ENCODE measurements around the gene MRGPRX3.
A peak's percentile ranks its signal among the peaks of the same experiment; 100 is the strongest.

MRGPRX3 gene

DNA sequence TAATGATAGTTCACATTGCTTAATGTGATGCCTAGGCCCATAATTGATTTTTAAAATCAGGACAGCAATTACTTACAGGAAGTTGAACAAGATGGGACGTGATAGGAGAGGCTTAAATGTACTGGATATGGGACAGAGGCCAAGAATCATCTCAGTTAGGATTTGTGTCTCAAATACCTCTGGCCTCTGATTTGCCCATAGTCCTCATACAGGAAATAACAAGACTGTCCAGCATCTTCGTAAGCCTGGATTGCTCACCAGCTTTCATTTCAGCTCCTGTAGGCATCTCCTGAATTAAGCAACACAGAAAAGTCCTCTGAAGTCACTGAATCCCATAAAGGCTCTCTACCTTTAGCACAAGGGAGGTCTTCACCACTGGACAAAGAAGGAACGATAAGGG is at the start of gene MRGPRX3:
Gene MRGPRX3, plus strand, starts transcription at position 231 of the 400 bp plus-strand sequence. CDS start 4,632 bp downstream, outside the sequence.
- no peak within 1 kb of the TSS for H3K4me3 ChIP-seq (ENCODE audit: low read length in 2 of 2)
- no peaks in the 10 kb centered on the region for H3K4me1 ChIP-seq (ENCODE audit: control insufficient read depth in 2 of 2, insufficient read depth in 2 of 2, low read length in 2 of 2)
- no peak within 1 kb of the TSS for H3K27ac ChIP-seq (ENCODE audit: low read depth in 2 of 2, low read length in 2 of 2)
- no peaks in the 10 kb centered on the region for H3K9me3 ChIP-seq (ENCODE audit: control insufficient read depth in 2 of 2, low read length in 2 of 2)
- peaks cover 0 to 3% of the 10 kb centered on the region in 2 donors for H3K27me3 ChIP-seq (ENCODE audit: control insufficient read depth in 2 of 2, insufficient read depth in 2 of 2, low read length in 2 of 2)
- no peaks in the 10 kb centered on the region for H3K36me3 ChIP-seq (ENCODE audit: control insufficient read depth in 2 of 2, insufficient read depth in 2 of 2, low read length in 2 of 2)
- no peak within 1 kb of the TSS for H3K9ac ChIP-seq (ENCODE audit: low read depth in 1 of 2, low read length in 2 of 2)

DNA sequence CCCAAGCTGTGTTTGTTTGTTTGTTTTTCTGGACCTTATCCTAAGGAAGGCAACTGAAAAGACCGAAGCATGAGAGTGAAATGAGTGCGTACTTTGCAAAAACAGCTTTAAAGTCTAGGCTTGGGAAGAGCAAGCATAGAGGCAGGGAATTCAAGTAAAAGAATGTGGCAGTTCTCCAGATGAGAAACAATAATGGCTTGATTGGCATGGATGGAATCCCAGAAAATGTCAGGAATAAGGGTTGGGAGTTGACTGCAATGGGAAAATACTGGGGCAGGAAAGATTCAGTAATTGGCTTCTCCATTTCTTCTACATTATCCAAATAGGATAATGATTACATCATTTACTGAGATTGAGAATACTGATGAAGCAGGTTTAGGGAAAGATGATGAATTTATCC is 44.0 kb upstream of the MRGPRX3 start:
- no peak overlapping the region for H3K27ac ChIP-seq (ENCODE audit: low read depth in 2 of 2, low read length in 2 of 2)
- peaks cover 0 to under 1% of the 10 kb centered on the region in 2 donors for H3K4me1 ChIP-seq (ENCODE audit: control insufficient read depth in 2 of 2, insufficient read depth in 2 of 2, low read length in 2 of 2)
- peaks cover 28 to 34% of the 10 kb centered on the region in 2 donors for H3K36me3 ChIP-seq (ENCODE audit: control insufficient read depth in 2 of 2, insufficient read depth in 2 of 2, low read length in 2 of 2)
- H3K9me3 ChIP-seq (ENCODE audit: control insufficient read depth in 2 of 2, low read length in 2 of 2) = no peaks in the 10 kb centered on the region
- no peaks in the 10 kb centered on the region for H3K27me3 ChIP-seq (ENCODE audit: control insufficient read depth in 2 of 2, insufficient read depth in 2 of 2, low read length in 2 of 2)
- H3K9ac ChIP-seq (ENCODE audit: low read depth in 1 of 2, low read length in 2 of 2) = no peak overlapping the region
- H3K4me3 ChIP-seq (ENCODE audit: low read length in 2 of 2) = no peak overlapping the region

DNA sequence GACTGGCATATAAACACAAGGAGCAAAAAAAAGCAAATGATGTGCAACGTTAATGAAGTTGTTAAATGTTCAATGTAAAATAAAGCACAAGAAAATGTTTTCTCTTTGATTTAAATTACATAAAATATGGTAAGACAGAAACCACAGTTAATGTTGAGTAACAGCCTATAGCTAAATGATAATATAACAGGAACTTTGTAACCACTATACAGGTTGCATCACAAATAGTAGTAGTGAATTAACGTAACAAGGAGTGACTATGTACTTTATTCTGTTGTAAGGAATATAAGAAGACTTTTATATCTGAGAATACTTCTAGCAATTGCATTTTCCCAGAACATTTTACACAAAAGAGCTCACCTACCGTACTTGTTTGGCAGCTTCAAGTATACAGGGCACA is 43.4 kb upstream of the MRGPRX3 start:
- Histone ChIP-seq H3K27ac (ENCODE audit: low read depth in 2 of 2, low read length in 2 of 2) (no peak overlapping the region), H3K36me3 (ENCODE audit: control insufficient read depth in 2 of 2, insufficient read depth in 2 of 2, low read length in 2 of 2) (peaks cover 28 to 38% of the 10 kb centered on the region in 2 donors), H3K9ac (ENCODE audit: low read depth in 1 of 2, low read length in 2 of 2) (no peak overlapping the region), H3K4me3 (ENCODE audit: low read length in 2 of 2) (no peak overlapping the region), H3K4me1 (ENCODE audit: control insufficient read depth in 2 of 2, insufficient read depth in 2 of 2, low read length in 2 of 2) (peaks cover under 1 to 6% of the 10 kb centered on the region in 2 donors), H3K9me3 (ENCODE audit: control insufficient read depth in 2 of 2, low read length in 2 of 2) (no peaks in the 10 kb centered on the region), H3K27me3 (ENCODE audit: control insufficient read depth in 2 of 2, insufficient read depth in 2 of 2, low read length in 2 of 2) (no peaks in the 10 kb centered on the region)

DNA sequence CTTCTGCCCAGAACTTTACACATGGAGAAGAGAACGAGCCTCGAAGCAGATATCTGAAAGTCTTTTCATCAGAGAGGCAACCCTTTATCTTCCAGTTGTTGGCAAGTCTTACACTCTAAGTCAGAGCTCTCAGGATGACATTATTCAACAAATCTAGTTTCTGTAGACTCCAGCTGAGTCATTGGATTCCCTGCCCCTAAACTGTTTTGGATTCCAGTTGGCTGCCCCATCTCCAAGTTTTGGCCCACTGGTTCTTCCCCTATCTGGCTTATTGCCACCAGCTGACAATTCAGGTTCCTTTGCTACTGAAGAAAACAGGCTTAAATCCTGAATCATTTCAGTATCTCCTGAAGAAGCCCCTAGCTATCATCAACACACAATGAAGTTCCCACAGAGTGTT is 40.6 kb upstream of the MRGPRX3 start:
- Histone ChIP-seq H3K27me3 (ENCODE audit: control insufficient read depth in 2 of 2, insufficient read depth in 2 of 2, low read length in 2 of 2) (no peaks in the 10 kb centered on the region), H3K9ac (ENCODE audit: low read depth in 1 of 2, low read length in 2 of 2) (no peak overlapping the region), H3K27ac (ENCODE audit: low read depth in 2 of 2, low read length in 2 of 2) (no peak overlapping the region), H3K36me3 (ENCODE audit: control insufficient read depth in 2 of 2, insufficient read depth in 2 of 2, low read length in 2 of 2) (peaks cover 39 to 47% of the 10 kb centered on the region in 2 donors), H3K4me1 (ENCODE audit: control insufficient read depth in 2 of 2, insufficient read depth in 2 of 2, low read length in 2 of 2) (peaks cover 4 to 11% of the 10 kb centered on the region in 2 donors), H3K9me3 (ENCODE audit: control insufficient read depth in 2 of 2, low read length in 2 of 2) (no peaks in the 10 kb centered on the region), H3K4me3 (ENCODE audit: low read length in 2 of 2) (no peak overlapping the region)

DNA sequence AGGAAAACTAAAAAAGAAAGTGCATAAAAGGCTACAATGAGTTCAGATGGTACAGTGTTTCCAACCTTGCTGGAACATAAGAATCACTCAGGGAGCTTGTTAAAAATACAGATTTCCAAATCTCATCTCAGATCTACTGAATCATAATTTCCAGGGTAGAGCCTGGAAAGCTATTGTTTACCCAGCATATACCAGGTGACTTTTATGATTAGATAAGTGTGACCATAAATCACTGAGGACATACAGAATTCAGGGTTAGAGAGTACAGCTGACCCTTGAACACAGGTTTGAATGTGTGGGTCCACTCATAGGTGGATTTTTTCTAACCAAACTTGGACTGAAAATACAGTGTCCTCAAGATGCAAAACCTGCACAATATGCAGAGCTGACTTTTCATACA is 38.4 kb upstream of the MRGPRX3 start:
- H3K27ac ChIP-seq (ENCODE audit: low read depth in 2 of 2, low read length in 2 of 2) = no peak overlapping the region
- no peak overlapping the region for H3K4me3 ChIP-seq (ENCODE audit: low read length in 2 of 2)
- no peaks in the 10 kb centered on the region for H3K9me3 ChIP-seq (ENCODE audit: control insufficient read depth in 2 of 2, low read length in 2 of 2)
- H3K4me1 ChIP-seq (ENCODE audit: control insufficient read depth in 2 of 2, insufficient read depth in 2 of 2, low read length in 2 of 2) = peaks cover 4 to 11% of the 10 kb centered on the region in 2 donors
- H3K36me3 ChIP-seq (ENCODE audit: control insufficient read depth in 2 of 2, insufficient read depth in 2 of 2, low read length in 2 of 2) = peaks cover 32 to 33% of the 10 kb centered on the region in 2 donors
- no peak overlapping the region for H3K9ac ChIP-seq (ENCODE audit: low read depth in 1 of 2, low read length in 2 of 2)
- H3K27me3 ChIP-seq (ENCODE audit: control insufficient read depth in 2 of 2, insufficient read depth in 2 of 2, low read length in 2 of 2) = no peaks in the 10 kb centered on the region

DNA sequence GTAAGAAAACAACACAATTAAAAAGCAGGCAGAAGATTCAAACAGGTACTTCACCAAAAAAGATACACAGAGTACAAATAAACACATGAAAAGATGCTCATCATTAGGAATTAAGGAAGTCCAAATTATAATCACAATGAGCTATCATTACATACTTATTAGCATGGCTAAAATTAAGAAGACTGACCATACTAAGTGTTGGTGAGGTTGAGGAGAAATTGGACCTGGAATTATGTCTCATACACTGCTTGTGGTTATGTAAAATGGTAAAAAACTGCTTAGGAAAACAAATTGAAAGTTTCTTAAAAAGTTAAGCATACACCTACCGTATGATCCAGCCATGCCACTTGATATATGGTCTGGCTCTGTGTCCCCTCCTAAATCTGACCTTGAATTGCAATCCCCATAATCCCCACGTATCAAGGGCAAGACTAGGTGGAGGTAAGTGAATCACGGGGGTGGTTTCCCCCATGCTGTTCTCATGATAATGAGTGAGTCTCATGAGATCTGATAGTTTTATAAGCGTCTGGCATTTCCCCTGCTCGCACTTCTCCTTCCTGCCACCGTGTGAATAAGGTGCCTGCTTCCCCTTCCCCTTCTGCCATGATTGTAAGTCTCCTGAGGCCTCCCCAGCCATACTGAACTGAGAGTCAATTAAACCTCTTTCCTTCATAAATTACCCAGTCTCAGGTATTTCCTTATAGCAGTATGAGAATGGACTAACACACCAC is 31.3 kb upstream of the MRGPRX3 start:
- Histone ChIP-seq H3K4me3 (ENCODE audit: low read length in 2 of 2) (no peak overlapping the region), H3K9ac (ENCODE audit: low read depth in 1 of 2, low read length in 2 of 2) (no peak overlapping the region), H3K9me3 (ENCODE audit: control insufficient read depth in 2 of 2, low read length in 2 of 2) (no peaks in the 10 kb centered on the region), H3K4me1 (ENCODE audit: control insufficient read depth in 2 of 2, insufficient read depth in 2 of 2, low read length in 2 of 2) (peaks cover 0 to 7% of the 10 kb centered on the region in 2 donors), H3K36me3 (ENCODE audit: control insufficient read depth in 2 of 2, insufficient read depth in 2 of 2, low read length in 2 of 2) (peaks cover 9 to 12% of the 10 kb centered on the region in 2 donors), H3K27ac (ENCODE audit: low read depth in 2 of 2, low read length in 2 of 2) (no peak overlapping the region), H3K27me3 (ENCODE audit: control insufficient read depth in 2 of 2, insufficient read depth in 2 of 2, low read length in 2 of 2) (no peaks in the 10 kb centered on the region)

DNA sequence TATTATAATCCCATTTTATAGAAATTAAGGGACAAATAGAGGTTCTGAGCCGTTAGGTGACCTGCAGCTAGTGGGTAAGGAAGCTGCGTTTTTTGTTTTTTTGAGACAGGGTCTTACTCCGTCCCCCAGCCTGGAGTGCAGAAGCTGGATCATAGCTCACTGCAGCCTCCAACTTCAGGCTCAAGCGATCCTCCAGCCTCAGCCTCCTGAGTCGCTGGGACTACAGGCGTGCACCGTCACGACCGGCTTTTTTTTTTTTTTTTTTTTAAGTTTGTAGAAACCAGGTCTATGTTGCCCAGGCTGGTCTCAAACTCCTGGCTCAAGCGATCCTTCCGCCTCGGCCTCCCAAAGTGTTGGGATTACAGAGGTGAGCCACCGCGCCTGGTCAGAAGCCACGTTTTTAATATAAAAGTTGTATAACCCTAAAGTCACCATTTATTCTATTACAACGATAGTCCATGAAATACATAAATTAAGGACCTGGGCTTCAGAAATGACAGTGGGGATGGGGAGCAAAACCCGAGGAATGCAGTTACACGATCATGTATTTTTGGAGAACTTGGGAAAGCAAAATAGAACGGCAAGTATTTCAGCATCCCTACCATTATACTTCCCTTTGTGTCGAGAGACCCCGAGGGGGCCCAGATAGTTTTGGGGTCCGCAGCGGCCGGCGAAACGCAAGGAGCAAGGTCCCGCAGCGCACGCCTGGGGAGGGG is 27.1 kb upstream of the MRGPRX3 start:
- Histone ChIP-seq H3K4me3 (ENCODE audit: low read length in 2 of 2) (peak overlapping the region; percentile 87 to 96), H3K9ac (ENCODE audit: low read depth in 1 of 2, low read length in 2 of 2) (peak overlapping the region; percentile 87 to 88), H3K27ac (ENCODE audit: low read depth in 2 of 2, low read length in 2 of 2) (no peak overlapping the region), H3K27me3 (ENCODE audit: control insufficient read depth in 2 of 2, insufficient read depth in 2 of 2, low read length in 2 of 2) (peaks cover 0 to 2% of the 10 kb centered on the region in 2 donors), H3K4me1 (ENCODE audit: control insufficient read depth in 2 of 2, insufficient read depth in 2 of 2, low read length in 2 of 2) (peaks cover 0 to 7% of the 10 kb centered on the region in 2 donors), H3K36me3 (ENCODE audit: control insufficient read depth in 2 of 2, insufficient read depth in 2 of 2, low read length in 2 of 2) (peaks cover 9% of the 10 kb centered on the region in 2 donors), H3K9me3 (ENCODE audit: control insufficient read depth in 2 of 2, low read length in 2 of 2) (no peaks in the 10 kb centered on the region)

DNA sequence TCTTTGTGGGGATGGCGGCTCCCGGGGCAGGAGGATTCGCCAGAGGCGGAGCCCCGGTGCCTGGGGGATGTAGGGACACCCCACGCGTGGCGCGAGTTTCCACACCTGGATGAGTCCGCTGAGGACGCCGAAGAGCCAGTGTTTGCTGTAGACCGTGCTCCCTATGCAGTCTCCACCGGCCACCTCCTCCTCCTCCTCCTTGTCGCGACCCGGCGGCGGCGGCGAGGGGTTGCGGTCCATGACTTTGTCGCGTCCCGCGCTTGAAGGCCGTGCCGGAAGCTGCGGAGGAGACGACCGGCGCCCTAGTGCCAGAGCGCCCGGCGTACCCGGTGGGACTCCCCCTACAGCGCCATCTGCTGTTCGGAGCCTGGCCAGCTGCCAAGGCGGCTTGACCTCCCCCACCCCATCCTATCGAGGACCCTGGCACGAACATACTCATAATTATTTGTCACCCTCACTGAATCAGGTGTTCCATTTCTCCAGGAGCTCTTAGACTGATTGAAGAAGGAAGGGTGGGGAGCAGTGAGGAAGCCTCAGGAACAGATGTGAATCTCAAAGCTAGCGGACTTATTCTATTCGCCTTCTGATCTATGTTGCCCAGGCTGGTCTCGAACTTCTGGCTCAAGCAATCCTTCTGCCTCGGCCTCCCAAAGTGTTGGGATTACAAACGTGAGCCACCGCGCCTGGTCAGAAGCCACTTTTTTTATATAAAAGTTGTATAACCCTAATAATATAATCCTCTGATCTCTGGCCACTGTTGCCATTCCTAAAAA is 26.4 kb upstream of the MRGPRX3 start, which contains the start of gene SAAL1:
Gene SAAL1, minus strand, starts transcription at position 281 of the 773 bp plus-strand sequence. Its CDS starts 41 bp downstream, at position 240.
- Histone ChIP-seq H3K36me3 (ENCODE audit: control insufficient read depth in 2 of 2, insufficient read depth in 2 of 2, low read length in 2 of 2) (peaks cover 7% of the 10 kb centered on the region in 2 donors), H3K9ac (ENCODE audit: low read depth in 1 of 2, low read length in 2 of 2) (peak within 1 kb of the TSS; percentile 87 to 88), H3K27me3 (ENCODE audit: control insufficient read depth in 2 of 2, insufficient read depth in 2 of 2, low read length in 2 of 2) (peaks cover 0 to 7% of the 10 kb centered on the region in 2 donors), H3K9me3 (ENCODE audit: control insufficient read depth in 2 of 2, low read length in 2 of 2) (no peaks in the 10 kb centered on the region), H3K27ac (ENCODE audit: low read depth in 2 of 2, low read length in 2 of 2) (no peak within 1 kb of the TSS), H3K4me1 (ENCODE audit: control insufficient read depth in 2 of 2, insufficient read depth in 2 of 2, low read length in 2 of 2) (peaks cover 0 to 7% of the 10 kb centered on the region in 2 donors), H3K4me3 (ENCODE audit: low read length in 2 of 2) (peak within 1 kb of the TSS; percentile 87 to 96)

DNA sequence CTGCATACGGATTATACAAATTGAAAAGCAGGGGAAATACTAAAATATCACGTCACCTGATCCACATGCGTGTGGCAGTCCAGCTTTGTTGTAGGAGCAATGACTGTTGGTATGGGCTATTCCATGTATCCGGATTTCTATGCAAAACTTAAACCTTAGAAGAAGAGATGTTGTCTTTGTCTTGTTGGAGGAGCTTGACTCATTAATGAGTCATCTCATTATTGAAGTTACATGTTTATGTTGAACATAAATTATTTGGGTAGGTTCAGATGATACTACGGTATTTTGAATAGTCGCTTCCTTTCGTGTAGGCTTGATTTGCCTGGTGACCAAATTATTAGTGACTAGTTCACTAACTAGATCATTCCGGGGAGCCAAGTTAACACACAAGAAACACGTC is 25.7 kb upstream of the MRGPRX3 start:
- H3K4me3 ChIP-seq (ENCODE audit: low read length in 2 of 2) = no peak overlapping the region

More for the DNA sequence above, 25.7 kb upstream of the MRGPRX3 start:
- Histone ChIP-seq H3K27me3 (ENCODE audit: control insufficient read depth in 2 of 2, insufficient read depth in 2 of 2, low read length in 2 of 2) (peaks cover 0 to 9% of the 10 kb centered on the region in 2 donors), H3K27ac (ENCODE audit: low read depth in 2 of 2, low read length in 2 of 2) (no peak overlapping the region), H3K36me3 (ENCODE audit: control insufficient read depth in 2 of 2, insufficient read depth in 2 of 2, low read length in 2 of 2) (peaks cover 2 to 4% of the 10 kb centered on the region in 2 donors), H3K4me1 (ENCODE audit: control insufficient read depth in 2 of 2, insufficient read depth in 2 of 2, low read length in 2 of 2) (peaks cover 0 to 7% of the 10 kb centered on the region in 2 donors), H3K9me3 (ENCODE audit: control insufficient read depth in 2 of 2, low read length in 2 of 2) (no peaks in the 10 kb centered on the region), H3K9ac (ENCODE audit: low read depth in 1 of 2, low read length in 2 of 2) (no peak overlapping the region)
